M059J (cell line): ENCODE measurements around the gene CLEC16A. TPM values are rescaled to one million over a fixed set of nuclear protein-coding genes. Genes with fewer than 3 reads are reported as not detected.
A peak's percentile ranks its signal among the peaks of the same experiment; 100 is the strongest.

ENCODE experiments used
- DNase-seq: peaks from one replicate; pipeline ENCODE4 v3.0.0-alpha.2; 2012; ENCODE audit warnings: low read depth
- total RNA-seq: library from RNA; depleted of rRNA; stranded (reverse); fragments of >200 nt; shearing (Covaris generic); gene quantifications from 2 replicates; pipeline ENCODE4 v1.2.3, GENCODE V29; 2014; rRNA removed

CLEC16A gene
- 8.1 and 15.6 TPM in 2 replicates for total RNA-seq

GRCh38 chr16:10944249-10945064 is at the start of gene CLEC16A:
TSS of gene CLEC16A (plus strand) at chr16:10944564. CDS start at chr16:10944718, 154 bp downstream.
- DNase-seq, result peak; percentile 94

- DNase-seq, result peak; percentile 29
Measured at GRCh38 chr16:10895053-10895946, 49.1 kb upstream of the CLEC16A start.

- no peak for DNase-seq
Measured at GRCh38 chr16:10896165-10896564, 48.2 kb upstream of the CLEC16A start.

- DNase-seq, result no peak
Measured at GRCh38 chr16:10896723-10897122, 47.6 kb upstream of the CLEC16A start.

GRCh38 chr16:10897134-10897533 is 47.2 kb upstream of the CLEC16A start:
- DNase-seq, result no peak

- DNase-seq, result no peak
Measured at GRCh38 chr16:10902999-10903398, 41.4 kb upstream of the CLEC16A start.

GRCh38 chr16:10906482-10906881 is 37.9 kb upstream of the CLEC16A start:
- no peak for DNase-seq

GRCh38 chr16:10906914-10907756 is 37.2 kb upstream of the CLEC16A start:
- no peak for DNase-seq

GRCh38 chr16:10907757-10908045 is 36.7 kb upstream of the CLEC16A start:
- no peak for DNase-seq

- no peak for DNase-seq
Measured at GRCh38 chr16:10911267-10911666, 33.1 kb upstream of the CLEC16A start.

GRCh38 chr16:10916534-10916933 is 27.8 kb upstream of the CLEC16A start:
- DNase-seq, result no peak

GRCh38 chr16:10918294-10919002 is 25.9 kb upstream of the CLEC16A start:
- DNase-seq, result peak; percentile 87

GRCh38 chr16:10919003-10919351 is 25.4 kb upstream of the CLEC16A start:
- no peak for DNase-seq

GRCh38 chr16:10920726-10921427 is 23.5 kb upstream of the CLEC16A start:
- DNase-seq, result peak; percentile 16

- DNase-seq, result no peak
Measured at GRCh38 chr16:10921536-10922327, 22.6 kb upstream of the CLEC16A start.

GRCh38 chr16:10922328-10923145 is 21.8 kb upstream of the CLEC16A start:
- DNase-seq, result no peak

- DNase-seq, result no peak
Measured at GRCh38 chr16:10923146-10923649, 21.2 kb upstream of the CLEC16A start.

GRCh38 chr16:10923650-10924214 is 20.6 kb upstream of the CLEC16A start:
- DNase-seq, result no peak
